Central memory CD4-positive, alpha-beta T cell (primary cell): ENCODE measurements around the gene FAM200B.

ENCODE experiments used
- DNase-seq: peaks from one replicate; pipeline ENCODE4 v3.0.0; 2022

FAM200B gene

DNA sequence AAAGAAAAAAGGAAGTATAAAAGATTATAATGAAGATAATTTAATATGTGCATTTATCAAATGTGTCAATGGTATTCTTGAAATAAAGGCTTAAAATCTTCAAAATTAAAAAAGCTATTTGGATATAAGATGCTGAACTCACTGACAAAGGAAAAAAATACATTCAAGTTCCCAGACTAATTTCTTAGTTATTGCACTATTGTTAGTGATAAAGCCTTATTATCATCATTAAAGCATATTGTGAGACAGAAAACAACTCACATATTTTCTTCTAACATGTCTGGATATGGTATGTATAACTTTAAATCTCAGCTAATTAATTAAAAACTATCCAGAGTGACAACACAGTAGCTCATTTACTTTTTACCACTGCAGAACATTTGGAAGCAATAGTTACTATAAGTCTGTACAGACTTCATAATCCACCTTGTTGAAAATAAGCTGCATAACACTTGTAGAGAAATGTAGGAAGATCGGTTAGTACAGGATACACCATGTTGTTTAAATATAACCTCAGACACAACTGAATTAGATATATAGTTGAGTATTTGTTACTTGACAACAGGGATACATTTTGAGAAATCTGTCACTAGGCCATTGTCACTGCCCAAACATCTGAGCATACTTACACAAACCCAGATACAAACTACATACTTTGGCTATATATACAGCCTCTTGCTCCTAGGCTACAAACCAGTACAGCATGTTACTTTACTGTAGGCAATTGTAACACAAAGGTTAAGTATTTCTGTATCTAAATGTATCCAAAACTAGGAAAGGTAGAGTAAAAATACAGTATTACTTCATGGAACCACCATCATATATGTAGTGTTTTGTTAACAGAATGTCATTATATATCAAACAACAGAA lies 12.8 kb upstream of the FAM200B start:
- DNase-seq, result no peak

DNA sequence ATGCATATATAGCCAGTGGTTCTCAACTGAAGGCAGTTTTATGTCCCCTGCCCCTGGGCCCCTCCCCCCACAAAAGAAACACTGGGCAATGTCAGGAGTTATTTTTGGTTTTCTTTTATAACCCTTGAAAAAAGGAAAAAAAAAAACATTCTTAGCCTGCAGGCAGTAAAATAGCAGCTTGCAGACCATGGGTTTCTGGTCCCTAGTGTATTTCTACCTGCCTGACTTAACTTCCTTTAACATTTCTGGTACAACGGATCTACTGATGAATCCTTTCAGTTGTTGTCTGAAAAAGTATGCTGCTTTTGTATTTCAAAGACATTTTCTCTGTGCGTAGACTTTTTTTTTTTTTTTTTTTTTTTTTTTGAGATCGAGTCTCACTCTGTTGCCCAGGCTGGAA lies 11.1 kb upstream of the FAM200B start:
- no peak for DNase-seq

DNA sequence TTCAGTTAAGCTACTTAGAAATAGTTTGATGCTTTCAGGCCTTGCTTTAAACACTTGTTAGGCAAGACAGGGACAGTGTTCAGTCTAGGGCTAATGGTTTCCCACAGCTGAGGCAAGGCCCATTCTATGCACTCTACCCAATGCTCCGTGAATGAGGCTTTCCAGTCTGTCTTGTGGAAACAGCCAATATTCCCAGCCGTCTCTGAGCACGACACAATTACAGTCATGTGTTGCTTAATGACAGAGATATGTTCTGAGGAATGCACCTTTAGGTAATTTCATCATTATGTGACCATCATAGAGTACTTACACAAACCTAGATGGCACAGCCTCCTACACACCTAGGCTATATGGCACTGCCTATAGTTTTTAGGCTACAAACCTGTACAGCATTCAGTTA lies 9.5 kb upstream of the FAM200B start:
- DNase-seq, result no peak

DNA sequence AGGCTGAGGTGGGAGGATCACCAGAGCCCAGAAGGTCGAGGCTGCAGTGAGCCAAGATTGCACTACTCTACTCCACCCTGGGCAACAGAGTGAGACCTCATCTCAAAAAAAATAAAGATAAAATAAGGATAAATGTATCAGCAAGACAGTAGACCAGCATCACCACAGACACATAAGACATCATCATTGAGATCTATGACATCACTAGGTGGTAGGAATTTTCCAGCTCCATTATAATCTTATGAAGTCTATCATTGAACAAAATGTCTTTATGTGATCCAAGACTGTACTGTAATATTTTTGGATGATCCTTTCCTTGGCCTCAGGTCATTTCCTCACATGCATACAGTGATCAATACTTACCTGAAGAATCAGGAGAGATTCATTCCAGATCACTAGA lies 8.3 kb upstream of the FAM200B start:
- no peak for DNase-seq

DNA sequence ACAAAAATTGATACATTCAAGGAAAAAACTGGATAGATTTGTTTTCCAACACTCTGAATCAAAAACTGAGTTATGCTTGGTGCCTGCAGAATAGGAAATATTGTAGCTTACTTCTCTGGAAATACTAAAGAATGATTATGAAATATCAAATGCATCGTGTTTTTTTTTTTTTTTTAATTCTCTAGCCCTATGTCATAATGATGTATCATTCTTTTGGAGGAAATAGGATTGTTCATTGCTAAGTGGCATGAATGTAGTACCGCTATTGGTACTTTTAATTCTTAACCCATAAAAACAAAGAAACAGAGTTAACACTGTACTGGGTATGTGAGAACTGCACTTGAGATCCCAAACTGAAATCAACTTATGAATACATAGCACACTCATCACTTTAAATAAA lies 7.6 kb upstream of the FAM200B start:
- no peak for DNase-seq

DNA sequence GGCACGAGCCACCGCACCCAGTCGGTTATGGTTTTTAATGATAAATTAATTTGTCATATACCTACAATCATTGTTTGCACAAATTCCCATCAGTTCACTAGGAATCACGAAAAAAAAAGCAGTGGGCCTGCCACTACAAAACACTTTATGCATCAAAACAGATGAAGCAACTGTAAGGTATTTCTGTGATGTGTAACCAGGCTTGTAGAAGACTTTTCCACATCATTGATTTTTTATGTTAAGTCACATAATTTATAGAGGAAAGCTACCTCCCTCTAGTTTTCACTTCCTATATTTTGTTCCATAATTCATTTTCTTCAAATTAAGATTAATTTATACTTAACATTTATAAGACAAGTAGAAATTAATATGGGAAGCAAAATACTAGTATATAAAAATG lies 6.7 kb upstream of the FAM200B start:
- no peak for DNase-seq

DNA sequence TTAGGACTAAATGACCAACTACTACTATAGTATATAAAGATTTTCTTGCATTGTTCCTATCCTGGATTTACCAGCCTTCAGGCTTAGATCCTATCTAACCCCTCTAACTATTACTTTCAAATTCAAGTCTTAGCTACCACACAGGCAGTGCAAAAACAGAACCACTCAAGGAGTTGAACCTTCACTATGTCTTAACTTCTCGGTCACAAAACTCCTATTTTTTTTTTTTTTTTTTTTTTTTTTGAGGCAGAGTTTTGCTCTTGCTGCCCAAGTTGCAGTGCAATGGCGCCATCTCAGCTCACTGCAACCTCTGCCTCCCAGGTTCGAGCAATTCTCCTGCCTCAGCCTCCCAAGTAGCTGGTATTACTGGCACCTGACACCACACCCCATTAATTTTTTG lies 6.3 kb upstream of the FAM200B start:
- no peak for DNase-seq

DNA sequence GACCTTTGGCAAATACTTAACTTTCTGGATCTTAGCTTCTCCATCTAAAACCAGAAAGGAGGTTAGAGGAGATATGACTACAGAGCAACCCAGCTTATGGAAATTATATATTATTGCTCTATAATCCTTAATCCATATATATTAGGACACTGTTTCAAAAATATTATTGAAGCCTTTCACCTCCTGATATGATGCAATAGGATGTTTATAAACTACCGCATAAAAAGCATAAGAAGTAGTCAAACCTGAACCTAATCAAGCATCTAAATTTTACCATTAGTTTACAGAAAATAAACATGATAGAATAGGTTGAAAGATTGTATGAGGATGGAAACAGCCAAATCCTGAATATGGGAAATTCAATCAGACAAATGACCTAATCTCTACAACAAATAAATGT lies 5.6 kb upstream of the FAM200B start:
- DNase-seq, result no peak

DNA sequence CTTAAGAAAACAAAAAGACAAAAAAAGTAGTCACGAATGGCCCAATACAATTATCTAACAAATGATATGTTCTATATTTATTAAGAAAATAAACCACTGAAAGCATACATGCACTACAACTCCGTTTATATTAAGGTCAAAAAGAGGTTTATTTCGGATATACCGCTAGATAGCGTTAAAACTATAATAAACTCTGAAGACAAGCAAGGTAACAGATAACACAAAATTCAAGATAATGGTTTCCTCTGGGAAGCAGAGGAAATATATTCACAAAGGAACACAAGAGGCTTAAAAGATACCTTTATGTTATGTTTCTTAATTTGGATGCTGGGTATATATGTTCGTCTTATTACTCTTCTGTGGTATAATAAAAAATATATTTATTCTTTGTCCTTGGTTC lies 4.7 kb upstream of the FAM200B start:
- no peak for DNase-seq

DNA sequence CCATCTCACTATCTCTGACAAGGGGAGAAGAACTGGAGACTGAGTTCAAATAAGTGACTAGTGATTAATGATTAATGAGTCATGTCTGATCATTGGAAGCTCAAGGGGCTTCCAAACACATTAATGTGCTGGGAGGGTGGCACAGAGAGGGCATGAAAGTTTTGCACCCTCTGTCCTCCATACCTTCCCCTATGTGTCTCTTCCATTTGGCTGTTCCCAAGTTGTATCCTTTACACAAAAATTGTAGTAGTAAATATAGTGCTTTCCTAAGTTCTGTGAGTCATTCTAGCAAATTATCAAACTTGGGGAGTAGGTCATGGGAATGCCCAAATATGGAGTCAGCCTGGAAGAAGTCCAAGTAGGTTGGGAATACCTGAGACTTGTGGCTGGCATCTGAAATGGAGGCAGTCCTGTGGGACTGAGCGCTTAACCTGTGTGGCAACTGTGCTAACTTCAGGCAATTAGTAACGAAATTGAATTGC lies 4.1 kb upstream of the FAM200B start:
- no peak for DNase-seq

DNA sequence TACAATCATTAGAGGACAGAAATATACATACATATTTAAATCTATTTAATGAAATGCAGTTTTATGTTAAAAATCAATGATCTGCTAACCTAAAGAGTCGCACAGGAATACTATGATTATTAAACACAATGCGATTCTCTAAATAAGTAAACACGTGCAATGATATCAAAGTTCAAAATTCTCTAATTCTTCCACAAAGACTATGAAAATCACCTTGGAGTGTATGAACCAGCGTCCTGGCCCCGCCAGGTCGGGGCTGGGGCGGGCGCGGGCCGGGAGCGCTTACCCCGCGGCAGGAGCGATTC lies 608 bp upstream of the FAM200B start:
- DNase-seq, result no peak

DNA sequence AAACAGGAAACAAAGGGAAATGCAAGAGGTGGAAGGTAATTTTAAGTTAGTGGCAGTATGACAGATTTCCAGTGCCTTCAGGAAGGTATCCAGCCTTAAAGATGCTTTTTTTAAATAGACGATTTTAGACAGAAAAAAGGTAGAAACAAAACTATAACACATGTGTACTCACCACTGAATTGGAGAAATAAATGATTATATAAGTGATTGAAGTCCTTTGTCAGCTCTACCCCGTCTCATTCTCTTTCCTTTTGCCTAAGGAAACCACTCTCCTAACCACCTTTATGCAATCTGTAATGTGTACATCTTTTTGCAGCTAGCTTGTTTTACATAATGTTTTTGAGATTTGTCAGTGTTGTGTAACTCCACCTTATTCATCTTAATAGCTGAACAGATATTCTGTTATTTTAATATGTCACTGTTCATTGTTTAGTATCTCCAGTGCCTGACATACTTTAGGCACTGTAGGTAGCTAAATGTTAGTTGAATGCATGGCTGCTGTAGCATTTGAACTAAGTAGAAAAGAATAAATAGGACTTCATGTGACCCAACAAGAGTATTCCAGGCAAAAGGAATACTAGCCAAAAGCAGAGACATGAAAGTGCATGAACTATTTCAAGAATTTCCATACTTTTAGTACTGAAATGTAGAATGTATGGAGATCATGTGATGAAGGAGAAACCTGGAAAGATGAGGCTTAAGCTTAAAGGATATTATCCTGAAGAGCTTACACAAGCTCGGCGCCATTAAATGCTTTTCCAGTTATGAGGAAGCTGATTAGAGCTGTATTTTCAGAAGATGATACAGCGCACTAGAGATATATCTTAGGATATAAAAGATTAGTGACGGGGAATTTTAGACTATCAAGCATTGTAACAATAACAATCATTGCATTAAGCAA lies 865 bp downstream of the FAM200B start:
- peak; percentile 39 for DNase-seq

DNA sequence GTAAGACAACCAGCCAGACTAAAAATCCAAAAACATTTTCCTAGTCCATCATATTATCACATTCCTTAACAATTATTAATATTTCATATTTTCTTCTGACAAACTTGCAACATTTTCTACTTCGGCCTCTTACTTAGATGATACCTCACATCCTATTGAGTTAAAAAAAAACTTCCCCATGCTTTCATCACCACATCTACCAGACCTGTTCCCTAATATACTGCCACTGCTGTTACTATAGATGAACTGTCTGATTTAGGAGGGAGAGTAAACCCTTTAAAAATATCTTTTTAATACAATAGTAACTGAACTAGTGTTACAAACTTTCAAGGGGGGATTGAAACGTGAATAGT lies 1.5 kb downstream of the FAM200B start:
- DNase-seq, result no peak

DNA sequence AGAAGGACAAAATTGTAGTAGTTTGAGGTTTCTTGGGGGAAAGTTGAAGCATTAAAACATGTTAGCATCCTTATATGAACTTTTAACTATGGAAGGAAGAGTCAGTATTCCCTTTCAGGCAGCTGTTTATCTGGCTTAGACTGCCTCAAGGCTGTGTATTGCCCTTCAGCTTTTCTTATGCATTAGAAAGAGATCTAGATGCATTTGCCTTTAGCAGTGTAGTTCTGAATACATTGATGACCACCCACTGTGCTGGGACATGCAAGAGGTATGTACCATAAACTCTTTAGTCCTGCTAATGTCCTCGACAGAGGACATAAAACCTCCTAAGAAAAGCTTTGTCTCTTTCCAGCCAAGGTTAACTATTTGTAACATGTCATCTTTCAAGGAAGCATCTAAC lies 2.9 kb downstream of the FAM200B start:
- DNase-seq, result no peak

DNA sequence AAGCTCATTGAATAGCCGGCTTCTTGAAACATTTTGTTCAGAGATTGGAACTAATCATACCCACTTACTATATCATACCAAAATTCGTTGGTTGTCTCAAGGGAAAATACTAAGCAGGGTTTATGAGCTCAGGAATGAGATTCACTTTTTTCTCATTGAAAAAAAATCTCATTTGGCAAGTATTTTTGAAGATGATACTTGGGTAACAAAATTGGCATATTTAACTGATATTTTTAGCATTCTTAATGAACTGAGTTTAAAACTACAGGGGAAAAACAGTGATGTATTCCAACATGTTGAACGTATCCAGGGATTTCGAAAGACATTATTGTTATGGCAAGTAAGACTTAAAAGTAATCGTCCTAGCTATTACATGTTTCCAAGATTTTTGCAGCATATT lies 6.4 kb downstream of the FAM200B start:
- no peak for DNase-seq

DNA sequence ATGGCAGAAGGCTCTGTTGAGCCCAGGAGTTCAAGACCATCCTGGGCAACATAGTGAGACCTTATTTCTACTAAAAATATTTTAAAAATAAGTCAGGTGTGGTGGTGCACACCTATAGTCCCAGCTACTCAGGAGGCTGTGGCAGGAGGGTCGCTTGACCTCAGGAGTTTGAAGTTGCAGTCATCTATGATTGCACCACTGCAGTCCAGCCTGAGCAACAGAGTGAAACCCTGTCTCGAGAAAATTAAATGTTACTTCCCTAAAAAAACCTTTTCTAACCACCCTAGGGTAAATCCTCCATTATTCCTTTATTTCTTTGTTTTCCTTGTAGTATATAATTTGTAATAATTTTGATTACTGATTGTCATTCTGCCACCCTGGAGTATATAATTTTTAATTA lies 7.9 kb downstream of the FAM200B start:
- no peak for DNase-seq

DNA sequence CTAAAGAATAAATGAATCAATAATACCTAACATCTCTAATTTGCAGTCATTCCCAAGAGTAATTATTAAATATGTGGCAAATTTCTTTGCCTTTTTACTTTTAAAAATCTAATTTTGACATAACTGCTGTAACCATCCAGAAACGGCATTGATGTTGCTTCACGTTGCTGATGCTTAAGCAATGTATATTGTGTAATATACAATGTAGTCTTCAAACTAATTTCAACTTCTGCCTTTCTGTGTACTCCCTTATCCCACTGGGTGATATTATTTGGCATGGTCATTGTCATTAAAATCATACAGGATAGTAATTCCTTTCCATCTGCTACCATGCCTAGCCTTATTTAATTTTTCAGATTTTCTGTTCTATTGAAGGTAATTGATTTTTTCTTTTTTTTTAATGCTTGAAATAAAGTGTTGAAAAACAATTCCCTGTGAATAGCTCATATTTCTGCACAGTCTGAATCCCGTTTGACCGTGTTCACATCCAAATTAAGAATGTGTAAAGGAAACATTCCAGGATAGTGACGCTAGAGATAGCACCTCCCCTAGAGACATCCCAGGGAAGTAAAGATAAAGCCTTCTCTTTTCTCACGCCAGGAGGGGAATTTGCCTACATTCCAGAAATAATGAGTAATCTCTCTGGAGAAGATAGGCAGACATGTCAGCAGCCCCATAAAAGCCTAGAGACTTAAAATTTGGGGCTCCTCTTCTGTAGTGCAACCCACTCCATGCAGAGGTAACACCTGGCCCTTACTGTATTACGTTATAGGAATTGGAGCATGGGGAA lies 8.6 kb downstream of the FAM200B start:
- no peak for DNase-seq

DNA sequence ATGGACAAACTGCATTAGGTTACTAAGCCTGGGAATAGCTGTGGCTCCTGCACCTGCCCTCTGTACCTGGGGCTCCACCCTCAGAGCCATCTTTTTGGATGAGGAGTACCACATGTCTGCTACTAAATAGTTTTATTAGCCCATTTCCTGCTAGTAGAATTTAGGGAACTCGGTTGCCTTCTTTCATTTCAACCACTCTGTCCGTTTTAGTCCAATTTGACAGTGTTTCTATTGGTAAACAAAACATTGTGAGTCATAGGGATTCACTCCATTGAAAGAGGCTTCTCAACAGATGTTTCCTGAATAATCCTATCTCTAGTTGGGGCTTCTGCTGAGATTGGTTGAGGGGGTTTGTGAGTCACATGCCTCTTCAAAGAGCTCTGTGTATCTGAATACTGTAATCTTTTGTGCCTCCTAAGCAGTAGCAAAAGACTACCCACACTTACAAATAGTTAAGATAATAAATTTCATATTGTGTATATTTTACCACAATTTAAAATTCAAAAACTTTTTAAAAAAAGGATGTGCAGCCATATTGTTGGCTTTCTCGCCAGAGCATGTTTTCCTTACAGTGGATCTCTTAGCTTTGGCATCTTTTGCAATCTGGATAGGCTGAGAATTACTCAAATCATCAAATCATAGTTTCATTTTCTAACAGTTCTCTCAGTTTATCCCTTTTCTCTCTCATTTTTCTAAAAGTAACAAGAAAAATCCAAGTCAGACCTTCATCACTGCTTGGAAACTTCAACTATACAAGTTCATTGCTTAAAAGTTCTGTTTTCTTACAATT lies 9.9 kb downstream of the FAM200B start:
- DNase-seq, result no peak

DNA sequence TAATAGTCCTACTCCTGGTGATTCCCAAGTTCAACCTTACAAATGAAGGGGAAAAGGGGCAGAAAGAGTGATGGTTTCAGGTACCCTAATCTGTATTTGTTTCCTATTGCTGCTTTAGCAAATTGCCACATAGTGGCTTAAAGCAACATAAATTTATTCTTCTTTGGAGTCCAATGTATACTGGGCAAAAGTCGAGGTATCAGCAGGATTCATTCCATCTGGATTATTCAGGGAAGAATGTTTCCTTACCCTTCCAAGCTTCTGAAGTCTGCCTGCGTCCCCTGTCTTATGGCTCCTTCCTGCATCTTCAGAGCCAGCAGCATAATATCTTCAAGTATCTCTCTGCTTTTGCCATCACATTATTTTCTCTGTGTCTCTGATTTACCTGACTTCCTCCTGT lies 11.0 kb downstream of the FAM200B start:
- no peak for DNase-seq

DNA sequence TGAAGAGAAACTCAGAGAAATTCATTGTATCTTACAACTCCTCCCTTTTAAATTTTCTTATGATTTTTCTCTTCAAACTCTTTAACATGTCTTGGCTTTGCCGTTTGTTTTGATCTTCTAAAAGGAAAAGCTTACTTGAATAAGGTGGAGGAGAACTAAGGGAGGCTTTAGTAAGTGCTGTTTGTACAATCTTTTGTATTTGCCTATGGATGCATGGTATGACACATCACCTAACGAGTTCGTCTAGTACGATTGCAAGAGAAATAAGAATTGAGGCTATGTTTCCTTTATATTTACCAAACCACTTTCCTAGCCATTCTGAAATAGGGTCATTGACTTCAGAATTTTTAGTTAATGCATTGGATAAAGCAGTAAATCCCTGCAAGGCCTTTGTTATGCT lies 12.8 kb downstream of the FAM200B start:
- DNase-seq, result no peak

DNA sequence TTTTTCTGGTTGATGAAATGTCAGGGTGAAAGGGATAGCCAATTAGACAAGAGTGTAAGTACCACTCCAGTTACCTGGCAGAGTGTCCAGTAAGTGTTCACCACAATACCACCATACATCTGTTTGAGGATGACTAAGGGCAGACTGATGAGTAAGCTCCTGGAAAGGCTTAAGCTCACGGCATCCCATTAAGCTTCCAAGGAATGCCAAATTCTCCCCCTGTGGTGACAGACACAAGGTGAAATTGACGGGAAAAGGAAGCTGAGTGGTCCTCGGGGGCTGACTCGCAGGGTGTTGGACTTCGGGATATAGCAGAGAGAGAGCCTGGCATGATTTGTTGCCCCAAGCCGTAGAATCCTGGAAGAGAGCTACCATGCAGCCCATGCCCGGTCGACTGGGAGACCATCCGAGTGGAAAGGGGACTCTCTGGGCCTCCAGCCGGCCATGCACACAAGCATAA lies 13.6 kb downstream of the FAM200B start:
- no peak for DNase-seq

DNA sequence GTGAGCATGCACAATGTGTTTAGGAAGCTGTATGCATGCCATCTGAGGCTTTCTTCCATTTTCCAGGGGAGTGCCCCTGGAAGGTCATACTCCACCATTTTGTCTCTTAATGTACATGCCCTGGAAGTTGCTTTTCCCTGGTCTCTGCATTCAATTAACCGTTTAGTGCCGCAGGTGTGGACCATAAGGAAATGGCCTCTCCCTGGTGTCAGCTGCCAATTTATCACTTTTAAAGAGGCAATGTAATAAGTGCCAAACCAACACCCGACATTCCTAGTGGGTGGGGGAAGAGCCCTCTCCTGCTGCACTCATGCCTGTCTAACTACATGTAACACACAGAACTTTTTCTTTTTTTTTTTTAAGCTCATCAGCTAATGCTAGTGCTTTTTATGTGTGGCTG lies 14.1 kb downstream of the FAM200B start:
- no peak for DNase-seq

DNA sequence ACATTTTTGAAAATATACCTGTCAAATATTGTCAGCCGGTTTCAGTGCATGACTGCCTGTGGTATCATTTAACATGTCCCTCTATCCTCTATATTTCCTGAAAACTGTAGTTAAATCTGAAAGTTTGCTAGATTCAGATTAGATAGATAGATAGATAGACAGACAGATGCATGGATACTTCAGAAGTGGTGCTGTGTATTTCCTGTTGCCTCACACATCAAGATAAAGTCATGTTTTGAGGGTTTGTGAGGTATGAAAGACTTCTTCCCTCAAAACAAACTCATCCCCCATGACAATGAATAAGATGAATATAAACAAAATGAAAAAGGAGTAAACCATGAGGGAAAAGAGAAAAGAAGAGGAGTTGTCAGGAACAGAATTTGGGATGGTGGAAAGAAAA lies 15.2 kb downstream of the FAM200B start:
- DNase-seq, result no peak
